ENCODE results near the gene TMTC1. TPM values are rescaled to one million over a fixed set of nuclear protein-coding genes. Genes with fewer than 3 reads are reported as not detected.

The TMTC1 gene
- total and polyA plus RNA-seq, 4 donors: 3.0 to 33.6 (median 6.0) TPM

DNA sequence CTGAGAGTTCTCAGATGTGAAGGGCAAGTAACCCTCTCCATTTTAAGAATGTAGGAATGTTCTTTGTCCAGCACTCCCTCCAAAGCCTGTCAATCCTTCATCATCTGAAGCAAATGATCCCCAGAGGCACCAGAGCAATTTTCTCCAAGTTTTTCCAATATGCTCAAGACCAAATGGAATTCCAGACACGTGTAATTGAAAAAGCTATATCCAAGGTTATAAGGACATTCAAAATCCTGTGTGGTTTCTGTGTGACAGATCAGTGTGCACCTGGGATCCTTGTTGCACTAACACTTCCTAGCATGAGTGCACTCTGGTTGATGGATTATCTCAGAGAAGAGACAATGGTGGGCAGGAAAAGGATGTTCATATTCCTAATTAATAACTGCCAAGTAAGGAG is 220.7 kb downstream of the TMTC1 start:
- no peak for DNase-seq
- H3K9ac ChIP-seq (ENCODE audit: insufficient read depth in 1 of 2, low read length in 2 of 2): no peak overlapping the region
- peaks cover 0 to 2% (median 0%) of the 10 kb centered on the region in 3 donors for H3K27me3 ChIP-seq (ENCODE audit: control insufficient read depth in 3 of 3, insufficient read depth in 3 of 3, low read length in 2 of 3)
- peaks cover 0 to 20% (median 3%) of the 10 kb centered on the region in 5 donors for H3K4me1 ChIP-seq (ENCODE audit: control insufficient read depth in 5 of 5, insufficient read depth in 5 of 5, low read length in 5 of 5)
- H3K4me3 ChIP-seq: no peak overlapping the region
- no peaks in the 10 kb centered on the region for H3K9me3 ChIP-seq (ENCODE audit: control insufficient read depth in 4 of 4, insufficient read depth in 3 of 4, low read length in 3 of 4)
- peaks cover 0 to 2% (median 0%) of the 10 kb centered on the region in 4 donors for H3K36me3 ChIP-seq (ENCODE audit: control insufficient read depth in 4 of 4, insufficient read depth in 4 of 4, low read length in 4 of 4)
- TF ChIP-seq, protein P1, sequence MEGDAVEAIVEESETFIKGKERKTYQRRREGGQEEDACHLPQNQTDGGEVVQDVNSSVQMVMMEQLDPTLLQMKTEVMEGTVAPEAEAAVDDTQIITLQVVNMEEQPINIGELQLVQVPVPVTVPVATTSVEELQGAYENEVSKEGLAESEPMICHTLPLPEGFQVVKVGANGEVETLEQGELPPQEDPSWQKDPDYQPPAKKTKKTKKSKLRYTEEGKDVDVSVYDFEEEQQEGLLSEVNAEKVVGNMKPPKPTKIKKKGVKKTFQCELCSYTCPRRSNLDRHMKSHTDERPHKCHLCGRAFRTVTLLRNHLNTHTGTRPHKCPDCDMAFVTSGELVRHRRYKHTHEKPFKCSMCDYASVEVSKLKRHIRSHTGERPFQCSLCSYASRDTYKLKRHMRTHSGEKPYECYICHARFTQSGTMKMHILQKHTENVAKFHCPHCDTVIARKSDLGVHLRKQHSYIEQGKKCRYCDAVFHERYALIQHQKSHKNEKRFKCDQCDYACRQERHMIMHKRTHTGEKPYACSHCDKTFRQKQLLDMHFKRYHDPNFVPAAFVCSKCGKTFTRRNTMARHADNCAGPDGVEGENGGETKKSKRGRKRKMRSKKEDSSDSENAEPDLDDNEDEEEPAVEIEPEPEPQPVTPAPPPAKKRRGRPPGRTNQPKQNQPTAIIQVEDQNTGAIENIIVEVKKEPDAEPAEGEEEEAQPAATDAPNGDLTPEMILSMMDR (IDR thresholded peaks at IDR 0.05; ENCODE audit: control extremely low read depth, extremely low read depth): no peak
- ATAC-seq (ENCODE audit: insufficient read depth, low FRiP score): no peak
- WGBS, 2 donors: 43 to 70% methylated on average over 1 of the region's 1 CpG
- H3K27ac ChIP-seq (ENCODE audit: low read depth in 1 of 2, low read length in 1 of 2): peak overlapping the region in 1 of 2 donors; percentile 67

DNA sequence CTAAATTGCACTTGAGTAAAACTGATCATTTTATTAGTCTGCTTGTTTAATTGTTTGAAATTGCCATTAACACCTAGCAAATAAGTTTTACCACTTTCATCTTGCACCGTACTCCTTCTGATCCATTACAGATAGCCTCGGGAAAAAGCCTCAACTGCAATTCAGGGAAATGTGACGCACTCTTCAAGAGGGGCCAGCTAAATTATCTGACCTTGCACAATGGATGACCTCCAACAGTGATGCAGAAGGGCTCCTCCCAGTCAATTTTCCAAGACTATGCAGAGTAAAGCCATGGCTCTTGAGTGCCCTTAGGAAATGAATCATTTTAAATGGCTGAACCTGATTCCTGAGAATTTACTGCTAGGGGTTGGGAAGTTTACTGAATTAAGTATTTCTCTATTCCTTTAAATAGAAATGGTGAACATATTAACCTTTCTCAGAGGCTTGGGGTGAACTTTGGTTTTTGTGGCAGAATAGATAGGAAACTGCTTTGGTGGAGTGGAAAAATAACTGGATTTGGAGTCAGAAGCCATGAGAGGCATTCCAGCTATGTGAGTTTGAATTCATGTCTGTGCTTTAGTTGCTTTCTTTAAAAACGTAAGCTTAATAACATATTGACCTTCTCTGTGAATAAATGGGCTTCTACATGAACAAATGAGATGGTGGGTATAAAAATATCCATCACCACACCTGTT is 221.5 kb downstream of the TMTC1 start:
- no peaks in the 10 kb centered on the region for H3K9me3 ChIP-seq (ENCODE audit: control insufficient read depth in 4 of 4, insufficient read depth in 3 of 4, low read length in 3 of 4)
- 46 to 61% methylated on average over 4 of the region's 4 CpGs for WGBS, 2 donors
- H3K4me1 ChIP-seq (ENCODE audit: control insufficient read depth in 5 of 5, insufficient read depth in 5 of 5, low read length in 5 of 5): peaks cover 0 to 20% (median 3%) of the 10 kb centered on the region in 5 donors
- peaks cover 0 to 2% (median 0%) of the 10 kb centered on the region in 3 donors for H3K27me3 ChIP-seq (ENCODE audit: control insufficient read depth in 3 of 3, insufficient read depth in 3 of 3, low read length in 2 of 3)
- peak overlapping the region; percentile 59 to 67 for H3K27ac ChIP-seq (ENCODE audit: low read depth in 1 of 2, low read length in 1 of 2)
- ATAC-seq (ENCODE audit: insufficient read depth, low FRiP score) (peak; percentile 53), DNase-seq (peak in 1 of 3 donors; percentile 28)
- no peak overlapping the region for H3K9ac ChIP-seq (ENCODE audit: insufficient read depth in 1 of 2, low read length in 2 of 2)
- no peak overlapping the region for H3K4me3 ChIP-seq
- peaks cover 0 to 2% (median 0%) of the 10 kb centered on the region in 4 donors for H3K36me3 ChIP-seq (ENCODE audit: control insufficient read depth in 4 of 4, insufficient read depth in 4 of 4, low read length in 4 of 4)
- TF ChIP-seq, protein P1 (IDR thresholded peaks at IDR 0.05; ENCODE audit: control extremely low read depth, extremely low read depth): no peak

DNA sequence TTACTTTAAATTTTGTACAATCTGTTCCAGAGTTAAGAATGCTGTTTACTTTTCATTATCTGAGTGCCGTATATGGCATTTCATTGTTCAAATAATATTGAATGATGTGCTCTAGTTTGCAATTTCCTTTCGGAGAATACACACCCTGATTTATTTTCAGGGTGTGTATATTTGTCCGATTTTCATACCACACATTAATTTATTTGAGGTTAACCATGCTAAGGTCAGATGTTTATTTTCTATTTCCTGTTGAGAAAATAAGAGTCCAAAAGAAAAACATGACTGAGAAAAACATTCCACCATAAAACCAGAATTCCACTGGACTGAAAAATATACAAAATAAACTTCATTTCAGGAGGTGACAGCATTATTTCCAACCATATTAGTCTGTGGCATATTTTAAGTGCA is 222.1 kb downstream of the TMTC1 start:
- no peaks in the 10 kb centered on the region for H3K9me3 ChIP-seq (ENCODE audit: control insufficient read depth in 4 of 4, insufficient read depth in 3 of 4, low read length in 3 of 4)
- no peak for DNase-seq
- H3K4me1 ChIP-seq (ENCODE audit: control insufficient read depth in 5 of 5, insufficient read depth in 5 of 5, low read length in 5 of 5): peaks cover 0 to 20% (median 3%) of the 10 kb centered on the region in 5 donors
- TF ChIP-seq, protein P1 (IDR thresholded peaks at IDR 0.05; ENCODE audit: control extremely low read depth, extremely low read depth): no peak
- no peak for ATAC-seq (ENCODE audit: insufficient read depth, low FRiP score)
- H3K4me3 ChIP-seq: no peak overlapping the region
- H3K36me3 ChIP-seq (ENCODE audit: control insufficient read depth in 4 of 4, insufficient read depth in 4 of 4, low read length in 4 of 4): no peaks in the 10 kb centered on the region
- no peak overlapping the region for H3K9ac ChIP-seq (ENCODE audit: insufficient read depth in 1 of 2, low read length in 2 of 2)
- peaks cover 0 to 2% (median 0%) of the 10 kb centered on the region in 3 donors for H3K27me3 ChIP-seq (ENCODE audit: control insufficient read depth in 3 of 3, insufficient read depth in 3 of 3, low read length in 2 of 3)
- WGBS, 2 donors: 35 to 50% methylated on average over 3 of the region's 3 CpGs
- no peak overlapping the region for H3K27ac ChIP-seq (ENCODE audit: low read depth in 1 of 2, low read length in 1 of 2)
